Stomach (tissue), 9 donors: ENCODE measurements around the gene TCHP. TPM values are rescaled to one million over a fixed set of nuclear protein-coding genes. Genes with fewer than 3 reads are reported as not detected.
"Not testable (repeated sequence)": the region's sequence is repeated elsewhere in the genome, so short reads cannot be mapped to it uniquely, and the experiment has no call there.

Experiments
- DNase-seq, 2 donors: peaks; one replicate each; pipeline versions ENCODE4 v3.0.0 to v3.0.0-alpha.2; 2013 to 2019
- H3K27ac ChIP-seq, 5 donors: fragments of 200-600 bp in 4 of 5; sonication (generic) in 4 of 5; one replicate each; pipeline ENCODE4 v1.5.1; 2013 to 2019; ENCODE audit warnings: mild to moderate bottlenecking in 1 of 5, moderate library complexity in 1 of 5
- H3K27me3 ChIP-seq, 3 donors: fragments of 200-600 bp; sonication (generic); one replicate each; pipeline ENCODE4 v1.5.1; 2017 to 2019; ENCODE audit warnings: mixed run types in 1 of 3
- H3K36me3 ChIP-seq, 4 donors: fragments of 200-600 bp; sonication (generic); 1 replicate in 3 of 4; 2 replicates in 1 of 4; pipeline ENCODE4 v1.5.1; 2016 to 2019
- H3K4me1 ChIP-seq, 4 donors: fragments of 200-600 bp; sonication (generic); one replicate each; pipeline ENCODE4 v1.5.1; 2016 to 2019
- H3K4me3 ChIP-seq, 4 donors: fragments of 200-600 bp; sonication (generic) in 3 of 4; one replicate each; pipeline ENCODE4 v1.5.1; 2016 to 2019; ENCODE audit warnings: mild to moderate bottlenecking in 1 of 4
- H3K9me3 ChIP-seq, 4 donors: fragments of 200-600 bp; sonication (generic); one replicate each; pipeline ENCODE4 v1.5.1; 2016 to 2019
- CTCF ChIP-seq, 7 experiments: fragments of 450-650 bp in 4 of 7; fragments of 200-600 bp in 3 of 7; sonication (generic) in 3 of 7; IDR thresholded peaks; one replicate each; pipeline ENCODE4 v1.5.1; 2016 to 2019; ENCODE audit warnings: antibody characterized with exemption in 7 of 7, control low read depth in 2 of 7, mild to moderate bottlenecking in 1 of 7
- EP300 ChIP-seq: sonication (generic); formaldehyde crosslinking; IDR thresholded peaks from one replicate; pipeline ENCODE4 v1.6.1; 2017; ENCODE audit warnings: antibody characterized with exemption
- POLR2A ChIP-seq, 4 donors: fragments of 450-650 bp; IDR thresholded peaks; one replicate each; pipeline ENCODE4 v1.6.1; 2016; ENCODE audit warnings: antibody characterized with exemption in 4 of 4, control low read depth in 2 of 4, mild to moderate bottlenecking in 1 of 4, moderate library complexity in 1 of 4
- POLR2AphosphoS5 ChIP-seq, 3 donors: sonication (generic); formaldehyde crosslinking; IDR thresholded peaks; one replicate each; pipeline ENCODE4 v1.6.1; 2016; ENCODE audit warnings: antibody characterized with exemption in 3 of 3
- WGBS, 5 donors: extraction: QIAGEN DNeasy Blood & Tissue Kit in 3 of 5; methylation state at CpG; one replicate each; pipeline versions ENCODE4 v1.1.5 to v1.1.7; 2013 to 2018; 5-methylcytosine and 5-hydroxymethylcytosine counted together
- intact Hi-C: fragments of 100-400 bp; cut with DNase I; formaldehyde crosslinking; loops from one replicate; pipeline ENCODE4 v1.15.1; 2023; ENCODE audit warnings: low total_unique reads
- polyA plus RNA-seq, 3 donors: library from polyadenylated mRNA; stranded (reverse); fragments of 200-250 nt; gene quantifications; one replicate each; pipeline ENCODE4 v1.2.3, GENCODE V29; 2013
- total RNA-seq, 5 donors: library from RNA; depleted of rRNA; stranded (reverse); fragments of >200 nt; gene quantifications; one replicate each; pipeline versions ENCODE4 v1.1.0 to v1.2.3, GENCODE V29; 2014 to 2016
- donor health status: healthy with polysubstance abuse.
- donor health status: Bipolar disorder and iron deficiency.
- donor health status: healthy.

The TCHP gene
- total and polyA plus RNA-seq, 8 donors = 7.9 to 45.5 (median 14.7) TPM

- H3K36me3 ChIP-seq = no peaks in the 10 kb centered on the region
- no peak for TF ChIP-seq POLR2A (IDR thresholded peaks at IDR 0.05)
- no peak for TF ChIP-seq POLR2AphosphoS5 (IDR thresholded peaks at IDR 0.05)
- no peak for TF ChIP-seq EP300
- no peak for TF ChIP-seq CTCF (IDR thresholded peaks at IDR 0.05)
- DNase-seq = no peak
- 60 to 75% (median 71%) methylated on average over 10 of the region's 10 CpGs for WGBS, 5 donors
- H3K27me3 ChIP-seq = peaks cover 0 to 5% (median 0%) of the 10 kb centered on the region in 3 donors
- H3K9me3 ChIP-seq = no peaks in the 10 kb centered on the region
- H3K4me3 ChIP-seq = no peak overlapping the region
- intact Hi-C loops = loop anchor here (10.0 kb wide), 1 partner anchor 81 kb away; no protein-coding TSS in a partner anchor
- H3K4me1 ChIP-seq = peaks cover 3 to 27% (median 6%) of the 10 kb centered on the region in 4 donors
- H3K27ac ChIP-seq = no peak overlapping the region
Measured at GRCh38 chr12:109885616-109886015, 14.5 kb upstream of the TCHP start.

GRCh38 chr12:109888179-109889020, 11.7 kb upstream of the TCHP start:
- 58 to 69% (median 61%) methylated on average over 12 of the region's 12 CpGs for WGBS, 5 donors
- no peak for DNase-seq

GRCh38 chr12:109890620-109891170, 9.4 kb upstream of the TCHP start:
- 59 to 69% (median 65%) methylated on average over 13 of the region's 13 CpGs for WGBS, 5 donors
- no peak overlapping the region for H3K4me3 ChIP-seq
- no peaks in the 10 kb centered on the region for H3K9me3 ChIP-seq
- peaks cover 0 to 5% (median 0%) of the 10 kb centered on the region in 3 donors for H3K27me3 ChIP-seq
- H3K36me3 ChIP-seq = no peaks in the 10 kb centered on the region
- intact Hi-C loops = no loop called here
- no peak for TF ChIP-seq EP300
- TF ChIP-seq POLR2AphosphoS5 (IDR thresholded peaks at IDR 0.05) = no peak
- no peak for TF ChIP-seq POLR2A (IDR thresholded peaks at IDR 0.05)
- TF ChIP-seq CTCF (IDR thresholded peaks at IDR 0.05) = no peak
- no peak overlapping the region for H3K27ac ChIP-seq
- H3K4me1 ChIP-seq = peaks cover 0 to 20% (median 0%) of the 10 kb centered on the region in 4 donors
- no peak for DNase-seq

More at GRCh38 chr12:109888179-109889020, 11.7 kb upstream of the TCHP start:
- Histone ChIP-seq H3K27ac (peak overlapping the region in 4 of 5 donors; percentile 29 to 78 (median 48)), H3K36me3 (no peaks in the 10 kb centered on the region), H3K4me3 (no peak overlapping the region), H3K9me3 (no peaks in the 10 kb centered on the region), H3K4me1 (peaks cover 0 to 20% (median 0%) of the 10 kb centered on the region in 4 donors), H3K27me3 (peaks cover 0 to 5% (median 0%) of the 10 kb centered on the region in 3 donors)
- TF ChIP-seq POLR2AphosphoS5 (IDR thresholded peaks at IDR 0.05) (no peak), POLR2A (IDR thresholded peaks at IDR 0.05) (no peak), CTCF (IDR thresholded peaks at IDR 0.05) (no peak), EP300 (no peak)
- intact Hi-C loops = loop anchor here (10.0 kb wide), 1 partner anchor 84 kb away; no protein-coding TSS in a partner anchor

GRCh38 chr12:109891731-109892130, 8.3 kb upstream of the TCHP start:
- H3K4me1 ChIP-seq = peaks cover 0 to 20% (median 0%) of the 10 kb centered on the region in 4 donors
- WGBS, 5 donors = 84 to 91% (median 88%) methylated on average over 7 of the region's 7 CpGs
- H3K36me3 ChIP-seq, DNase-seq, intact Hi-C loops, H3K27ac ChIP-seq, H3K27me3 ChIP-seq, H3K4me3 ChIP-seq, H3K9me3 ChIP-seq: not testable (repeated sequence)
